Hepatocyte (in vitro differentiated cells): ENCODE data around the gene SGMS1. TPM values are rescaled to one million over a fixed set of nuclear protein-coding genes. Genes with fewer than 3 reads are reported as not detected.
A peak's percentile ranks its signal among the peaks of the same experiment; 100 is the strongest.

Experiments
- DNase-seq: peaks from one replicate; pipeline ENCODE4 v3.0.0-alpha.2; 2016; ENCODE audit warnings: low spot score
- H2AFZ ChIP-seq: fragments of 200-600 bp; sonication (generic); 2 replicates; pipeline ENCODE4 v1.6.0; 2016; ENCODE audit warnings: antibody characterized with exemption, mild to moderate bottlenecking
- H3K27ac ChIP-seq: fragments of 200-600 bp; sonication (generic); 2 replicates; pipeline ENCODE4 v1.5.1; 2016; ENCODE audit warnings: mild to moderate bottlenecking
- H3K27me3 ChIP-seq: fragments of 200-600 bp; sonication (generic); 2 replicates; pipeline ENCODE4 v1.6.1; 2016
- H3K36me3 ChIP-seq: fragments of 200-600 bp; sonication (generic); replicated peaks from 2 replicates; pipeline ENCODE4 v1.5.1; 2016; ENCODE audit warnings: low read depth; ENCODE audit not compliant: insufficient read depth
- H3K4me1 ChIP-seq: fragments of 200-600 bp; sonication (generic); 2 replicates; pipeline ENCODE4 v1.5.1; 2016; ENCODE audit warnings: mild to moderate bottlenecking, moderate library complexity; ENCODE audit not compliant: insufficient read depth
- H3K4me2 ChIP-seq: fragments of 200-600 bp; sonication (generic); 2 replicates; pipeline ENCODE4 v1.6.0; 2016
- H3K4me3 ChIP-seq: fragments of 200-600 bp; sonication (generic); 2 replicates; pipeline ENCODE4 v1.5.1; 2016; ENCODE audit warnings: mild to moderate bottlenecking
- H3K79me2 ChIP-seq: fragments of 200-600 bp; sonication (generic); 2 replicates; pipeline ENCODE4 v1.6.0; 2017; ENCODE audit warnings: mild to moderate bottlenecking
- H3K9me2 ChIP-seq: fragments of 200-600 bp; sonication (generic); replicated peaks from 2 replicates; pipeline ENCODE4 v1.6.0; 2017; ENCODE audit warnings: mild to moderate bottlenecking; ENCODE audit not compliant: insufficient read depth
- H3K9me3 ChIP-seq: fragments of 200-600 bp; sonication (generic); 2 replicates; pipeline ENCODE4 v1.5.1; 2016; ENCODE audit warnings: low read depth, mild to moderate bottlenecking
- H4K20me1 ChIP-seq: fragments of 200-600 bp; sonication (generic); 2 replicates; pipeline ENCODE4 v1.6.0; 2016; ENCODE audit warnings: mild to moderate bottlenecking; ENCODE audit not compliant: insufficient read depth, poor library complexity, severe bottlenecking
- CTCF ChIP-seq: fragments of 200-600 bp; sonication (generic); IDR thresholded peaks from 2 replicates; pipeline ENCODE4 v1.5.1; 2016; ENCODE audit warnings: antibody characterized with exemption, mild to moderate bottlenecking; ENCODE audit not compliant: poor library complexity
- EZH2 ChIP-seq: fragments of 200-600 bp; sonication (generic); IDR thresholded peaks from 2 replicates; pipeline ENCODE4 v1.6.1; 2016; ENCODE audit warnings: antibody characterized with exemption, mild to moderate bottlenecking, borderline replicate concordance
- EZH2phosphoT487 ChIP-seq: fragments of 200-600 bp; sonication (generic); IDR thresholded peaks from one replicate; pipeline ENCODE4 v1.6.1; 2018; ENCODE audit warnings: antibody characterized with exemption, mild to moderate bottlenecking, low read depth, moderate library complexity; ENCODE audit not compliant: unreplicated experiment, severe bottlenecking
- WGBS: methylation state at CpG from one replicate; pipeline ENCODE4 v1.1.6; 2016; ENCODE audit warnings: low lambda C conversion rate; ENCODE audit errors: missing lambda C conversion rate; 5-methylcytosine and 5-hydroxymethylcytosine counted together
- polyA plus RNA-seq: library from polyadenylated mRNA; unstranded; fragments of >200 nt; fragmentation: Nextera tagmentation; extraction: Ambion mirVana; gene quantifications from 2 replicates; pipeline ENCODE4 v1.2.1, GENCODE V29; 2016
- total RNA-seq: library from RNA; depleted of rRNA; stranded (reverse); fragments of >200 nt; gene quantifications from 2 replicates; pipeline ENCODE4 v1.2.3, GENCODE V29; 2014

The SGMS1 gene
- total and polyA plus RNA-seq, 2 experiments from 2014 or later, result 28.1 to 87.8 TPM

DNA sequence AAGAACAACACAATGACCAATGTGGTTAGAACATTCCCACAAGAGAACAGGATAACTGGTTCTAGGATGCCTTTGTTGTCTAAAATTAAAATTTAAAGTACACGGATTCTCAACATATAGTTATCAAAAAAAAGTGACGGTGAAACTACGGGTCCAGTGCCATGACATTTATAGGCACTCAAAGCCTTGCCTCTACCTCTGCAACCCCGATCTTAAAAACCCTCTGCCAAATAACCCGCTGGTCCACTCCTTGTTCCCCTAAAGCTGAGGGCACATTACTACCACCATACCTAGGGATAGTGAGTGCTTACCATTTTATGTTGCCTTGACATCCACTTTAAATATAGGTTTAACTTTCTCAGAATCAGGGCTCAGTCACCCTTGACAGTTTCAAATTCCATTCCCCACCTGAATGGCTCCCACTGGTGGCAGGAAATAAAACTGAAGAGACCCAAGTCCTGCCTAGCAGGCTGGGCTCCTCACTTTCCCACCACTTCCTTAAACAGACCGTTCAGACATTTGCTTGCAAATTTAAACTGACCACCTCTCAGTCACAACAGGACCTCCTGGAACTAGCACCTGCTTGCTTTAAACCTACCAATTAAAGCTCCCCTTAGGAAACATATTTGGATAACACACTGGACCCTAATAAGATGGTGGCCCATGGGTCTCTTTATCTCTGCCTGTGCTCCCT lies 202.6 kb downstream of the SGMS1 start:
- TF ChIP-seq EZH2phosphoT487 (no peak), CTCF (peak; percentile 54)
- Histone ChIP-seq H3K4me2 (no peak overlapping the region), H3K27ac (no peak overlapping the region), H2AFZ (no peak overlapping the region), H3K9me3 (no peaks in the 10 kb centered on the region), H4K20me1 (no peaks in the 10 kb centered on the region), H3K4me3 (no peak overlapping the region), H3K9me2 (no peaks in the 10 kb centered on the region), H3K36me3 (no peaks in the 10 kb centered on the region), H3K4me1 (no peaks in the 10 kb centered on the region), H3K27me3 (no peaks in the 10 kb centered on the region), H3K79me2 (peaks cover 20% of the 10 kb centered on the region)
- 71% methylated on average over 6 of the region's 6 CpGs for WGBS
- DNase-seq, result peak; percentile 50

DNA sequence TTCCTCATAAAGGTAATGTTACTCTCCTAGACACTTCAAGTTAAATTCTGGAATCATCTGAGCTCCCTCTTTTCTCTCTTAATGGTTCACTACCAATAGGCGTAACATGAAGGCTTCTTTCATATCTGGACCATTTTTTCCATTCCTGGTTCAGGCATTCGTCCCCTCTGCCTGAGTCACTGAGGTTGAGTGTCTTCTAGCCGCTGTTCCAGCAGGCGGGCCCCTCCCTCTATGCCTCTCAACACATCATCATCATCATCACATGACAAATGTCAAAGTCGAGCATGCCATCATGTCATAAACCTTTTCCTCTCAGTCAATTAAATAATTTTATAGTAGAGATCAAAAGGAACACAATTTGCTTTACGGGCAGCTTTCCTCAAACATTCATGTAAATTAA lies 203.6 kb downstream of the SGMS1 start:
- no peaks in the 10 kb centered on the region for H4K20me1 ChIP-seq
- H3K9me3 ChIP-seq, result no peaks in the 10 kb centered on the region
- H3K4me2 ChIP-seq, result no peak overlapping the region
- H3K4me1 ChIP-seq, result no peaks in the 10 kb centered on the region
- no peak for DNase-seq
- no peaks in the 10 kb centered on the region for H3K36me3 ChIP-seq
- no peaks in the 10 kb centered on the region for H3K9me2 ChIP-seq
- H3K27me3 ChIP-seq, result no peaks in the 10 kb centered on the region
- TF ChIP-seq EZH2 (no peak), CTCF (no peak)
- H3K79me2 ChIP-seq, result peaks cover 30% of the 10 kb centered on the region
- no peak overlapping the region for H2AFZ ChIP-seq
- H3K4me3 ChIP-seq, result no peak overlapping the region
- WGBS, result 77% methylated on average over 6 of the region's 6 CpGs
- H3K27ac ChIP-seq, result no peak overlapping the region

DNA sequence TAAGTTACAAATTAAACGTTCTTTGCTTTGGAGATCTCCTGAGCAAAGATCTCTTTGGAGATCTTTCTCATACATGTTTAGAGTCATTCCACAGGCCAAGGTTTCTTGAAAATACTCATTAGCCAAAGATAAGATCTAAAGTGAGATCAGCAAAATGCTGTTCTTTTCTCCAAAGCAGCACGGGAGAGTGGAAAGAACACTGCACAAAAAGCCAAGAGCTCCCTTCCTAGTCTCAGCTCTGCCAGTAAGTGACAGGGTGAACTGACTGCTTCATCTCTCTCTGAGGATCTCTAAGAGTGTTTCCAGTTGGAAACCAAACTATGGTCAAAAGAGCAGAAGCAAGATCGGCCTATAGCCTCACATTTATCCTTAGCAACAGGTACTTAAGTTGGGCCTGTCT lies 204.0 kb downstream of the SGMS1 start:
- no peak overlapping the region for H2AFZ ChIP-seq
- H3K9me3 ChIP-seq, result no peaks in the 10 kb centered on the region
- H3K79me2 ChIP-seq, result peaks cover 33% of the 10 kb centered on the region
- no peak overlapping the region for H3K4me2 ChIP-seq
- TF ChIP-seq EZH2phosphoT487, result no peak
- no peak for TF ChIP-seq CTCF
- no peak for TF ChIP-seq EZH2
- H3K4me3 ChIP-seq, result no peak overlapping the region
- H3K27ac ChIP-seq, result peak overlapping the region; percentile 1
- H4K20me1 ChIP-seq, result no peaks in the 10 kb centered on the region
- H3K27me3 ChIP-seq, result no peaks in the 10 kb centered on the region
- 45% methylated on average over 3 of the region's 3 CpGs for WGBS
- no peaks in the 10 kb centered on the region for H3K36me3 ChIP-seq
- no peaks in the 10 kb centered on the region for H3K4me1 ChIP-seq
- DNase-seq, result no peak
- no peaks in the 10 kb centered on the region for H3K9me2 ChIP-seq

DNA sequence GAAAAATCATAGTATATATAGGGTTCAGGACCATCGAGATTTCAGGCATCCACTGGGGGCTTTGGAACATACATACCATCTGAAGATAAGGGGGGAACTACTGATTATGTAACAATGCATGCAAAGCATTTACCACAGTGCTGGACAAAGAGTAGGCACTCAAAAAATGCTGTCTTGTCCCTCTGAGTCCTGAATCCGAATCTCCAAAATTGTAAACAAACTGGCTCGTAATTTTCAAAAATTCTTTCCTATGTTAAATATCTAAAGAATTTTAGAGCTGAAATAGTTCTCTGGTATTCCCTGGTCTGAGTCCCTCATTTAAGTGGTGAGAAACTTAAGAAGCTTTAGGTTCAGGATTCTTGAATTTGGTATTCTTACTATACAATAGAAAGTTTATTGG lies 204.7 kb downstream of the SGMS1 start:
- Histone ChIP-seq H3K79me2 (peaks cover 40% of the 10 kb centered on the region), H4K20me1 (no peaks in the 10 kb centered on the region), H2AFZ (no peak overlapping the region), H3K36me3 (no peaks in the 10 kb centered on the region), H3K9me2 (no peaks in the 10 kb centered on the region), H3K9me3 (no peaks in the 10 kb centered on the region), H3K4me1 (no peaks in the 10 kb centered on the region), H3K4me3 (no peak overlapping the region), H3K27ac (no peak overlapping the region), H3K27me3 (no peaks in the 10 kb centered on the region), H3K4me2 (peak overlapping the region; percentile 90)
- TF ChIP-seq EZH2, result no peak
- TF ChIP-seq EZH2phosphoT487, result no peak
- no peak for TF ChIP-seq CTCF
- no peak for DNase-seq
- WGBS, result 55% methylated on average over 3 of the region's 3 CpGs
